Hepatocyte (in vitro differentiated cells): Measurements from ENCODE around the gene SCNN1B. TPM values are rescaled to one million over a fixed set of nuclear protein-coding genes. Genes with fewer than 3 reads are reported as not detected.

ENCODE experiments used
- DNase-seq: peaks from one replicate; pipeline ENCODE4 v3.0.0-alpha.2; 2016; ENCODE audit warnings: low spot score
- H2AFZ ChIP-seq: fragments of 200-600 bp; sonication (generic); 2 replicates; pipeline ENCODE4 v1.6.0; 2016; ENCODE audit warnings: antibody characterized with exemption, mild to moderate bottlenecking
- H3K27ac ChIP-seq: fragments of 200-600 bp; sonication (generic); 2 replicates; pipeline ENCODE4 v1.5.1; 2016; ENCODE audit warnings: mild to moderate bottlenecking
- H3K27me3 ChIP-seq: fragments of 200-600 bp; sonication (generic); 2 replicates; pipeline ENCODE4 v1.6.1; 2016
- H3K36me3 ChIP-seq: fragments of 200-600 bp; sonication (generic); replicated peaks from 2 replicates; pipeline ENCODE4 v1.5.1; 2016; ENCODE audit warnings: low read depth; ENCODE audit not compliant: insufficient read depth
- H3K4me1 ChIP-seq: fragments of 200-600 bp; sonication (generic); 2 replicates; pipeline ENCODE4 v1.5.1; 2016; ENCODE audit warnings: mild to moderate bottlenecking, moderate library complexity; ENCODE audit not compliant: insufficient read depth
- H3K4me2 ChIP-seq: fragments of 200-600 bp; sonication (generic); 2 replicates; pipeline ENCODE4 v1.6.0; 2016
- H3K4me3 ChIP-seq: fragments of 200-600 bp; sonication (generic); 2 replicates; pipeline ENCODE4 v1.5.1; 2016; ENCODE audit warnings: mild to moderate bottlenecking
- H3K79me2 ChIP-seq: fragments of 200-600 bp; sonication (generic); 2 replicates; pipeline ENCODE4 v1.6.0; 2017; ENCODE audit warnings: mild to moderate bottlenecking
- H3K9me2 ChIP-seq: fragments of 200-600 bp; sonication (generic); replicated peaks from 2 replicates; pipeline ENCODE4 v1.6.0; 2017; ENCODE audit warnings: mild to moderate bottlenecking; ENCODE audit not compliant: insufficient read depth
- H3K9me3 ChIP-seq: fragments of 200-600 bp; sonication (generic); 2 replicates; pipeline ENCODE4 v1.5.1; 2016; ENCODE audit warnings: low read depth, mild to moderate bottlenecking
- H4K20me1 ChIP-seq: fragments of 200-600 bp; sonication (generic); 2 replicates; pipeline ENCODE4 v1.6.0; 2016; ENCODE audit warnings: mild to moderate bottlenecking; ENCODE audit not compliant: insufficient read depth, poor library complexity, severe bottlenecking
- EZH2 ChIP-seq: fragments of 200-600 bp; sonication (generic); IDR thresholded peaks from 2 replicates; pipeline ENCODE4 v1.6.1; 2016; ENCODE audit warnings: antibody characterized with exemption, mild to moderate bottlenecking, borderline replicate concordance
- EZH2phosphoT487 ChIP-seq: fragments of 200-600 bp; sonication (generic); IDR thresholded peaks from one replicate; pipeline ENCODE4 v1.6.1; 2018; ENCODE audit warnings: antibody characterized with exemption, mild to moderate bottlenecking, low read depth, moderate library complexity; ENCODE audit not compliant: unreplicated experiment, severe bottlenecking
- WGBS: methylation state at CpG from one replicate; pipeline ENCODE4 v1.1.6; 2016; ENCODE audit warnings: low lambda C conversion rate; ENCODE audit errors: missing lambda C conversion rate; 5-methylcytosine and 5-hydroxymethylcytosine counted together
- polyA plus RNA-seq: library from polyadenylated mRNA; unstranded; fragments of >200 nt; fragmentation: Nextera tagmentation; extraction: Ambion mirVana; gene quantifications from 2 replicates; pipeline ENCODE4 v1.2.1, GENCODE V29; 2016
- total RNA-seq: library from RNA; depleted of rRNA; stranded (reverse); fragments of >200 nt; gene quantifications from 2 replicates; pipeline ENCODE4 v1.2.3, GENCODE V29; 2014
- TF ChIP-seq, protein P1 (sequence below): fragments of 200-600 bp; sonication (generic); IDR thresholded peaks from 2 replicates; pipeline ENCODE4 v1.5.1; 2016; ENCODE audit warnings: antibody characterized with exemption, mild to moderate bottlenecking; ENCODE audit not compliant: poor library complexity

Gene SCNN1B
- total and polyA plus RNA-seq, 2 experiments from 2014 or later, result 0.23 to 0.85 TPM

DNA sequence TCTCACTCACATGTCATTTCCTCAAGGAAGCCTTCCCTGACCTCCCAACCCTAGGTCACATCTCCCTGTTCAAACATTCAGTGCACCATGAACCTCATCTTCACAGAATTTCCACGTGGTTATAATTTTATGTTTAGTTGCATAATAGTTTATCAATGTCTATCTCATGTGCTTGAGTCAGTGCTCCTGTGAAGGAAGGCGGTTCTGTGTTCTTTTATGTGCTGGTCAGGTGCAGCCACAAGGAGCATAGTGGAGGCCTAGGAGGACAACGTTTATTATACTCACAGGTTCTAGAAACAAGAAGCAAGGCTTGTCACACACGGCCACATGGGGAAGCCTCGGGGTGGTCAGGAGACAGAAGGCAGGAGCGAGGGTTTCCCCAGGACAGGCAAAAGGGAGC lies 34.5 kb upstream of the SCNN1B start:
- H3K9me2 ChIP-seq, result no peaks in the 10 kb centered on the region
- DNase-seq, result no peak
- TF ChIP-seq, protein P1, sequence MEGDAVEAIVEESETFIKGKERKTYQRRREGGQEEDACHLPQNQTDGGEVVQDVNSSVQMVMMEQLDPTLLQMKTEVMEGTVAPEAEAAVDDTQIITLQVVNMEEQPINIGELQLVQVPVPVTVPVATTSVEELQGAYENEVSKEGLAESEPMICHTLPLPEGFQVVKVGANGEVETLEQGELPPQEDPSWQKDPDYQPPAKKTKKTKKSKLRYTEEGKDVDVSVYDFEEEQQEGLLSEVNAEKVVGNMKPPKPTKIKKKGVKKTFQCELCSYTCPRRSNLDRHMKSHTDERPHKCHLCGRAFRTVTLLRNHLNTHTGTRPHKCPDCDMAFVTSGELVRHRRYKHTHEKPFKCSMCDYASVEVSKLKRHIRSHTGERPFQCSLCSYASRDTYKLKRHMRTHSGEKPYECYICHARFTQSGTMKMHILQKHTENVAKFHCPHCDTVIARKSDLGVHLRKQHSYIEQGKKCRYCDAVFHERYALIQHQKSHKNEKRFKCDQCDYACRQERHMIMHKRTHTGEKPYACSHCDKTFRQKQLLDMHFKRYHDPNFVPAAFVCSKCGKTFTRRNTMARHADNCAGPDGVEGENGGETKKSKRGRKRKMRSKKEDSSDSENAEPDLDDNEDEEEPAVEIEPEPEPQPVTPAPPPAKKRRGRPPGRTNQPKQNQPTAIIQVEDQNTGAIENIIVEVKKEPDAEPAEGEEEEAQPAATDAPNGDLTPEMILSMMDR, result no peak
- TF ChIP-seq EZH2, result no peak
- TF ChIP-seq EZH2phosphoT487, result no peak
- no peaks in the 10 kb centered on the region for H4K20me1 ChIP-seq
- no peak overlapping the region for H3K4me2 ChIP-seq
- no peak overlapping the region for H3K27ac ChIP-seq
- H2AFZ ChIP-seq, result no peak overlapping the region
- no peaks in the 10 kb centered on the region for H3K36me3 ChIP-seq
- H3K4me1 ChIP-seq, result no peaks in the 10 kb centered on the region
- no peaks in the 10 kb centered on the region for H3K9me3 ChIP-seq
- no peaks in the 10 kb centered on the region for H3K79me2 ChIP-seq
- H3K27me3 ChIP-seq, result no peaks in the 10 kb centered on the region
- H3K4me3 ChIP-seq, result no peak overlapping the region
- 65% methylated on average over 6 of the region's 6 CpGs for WGBS

DNA sequence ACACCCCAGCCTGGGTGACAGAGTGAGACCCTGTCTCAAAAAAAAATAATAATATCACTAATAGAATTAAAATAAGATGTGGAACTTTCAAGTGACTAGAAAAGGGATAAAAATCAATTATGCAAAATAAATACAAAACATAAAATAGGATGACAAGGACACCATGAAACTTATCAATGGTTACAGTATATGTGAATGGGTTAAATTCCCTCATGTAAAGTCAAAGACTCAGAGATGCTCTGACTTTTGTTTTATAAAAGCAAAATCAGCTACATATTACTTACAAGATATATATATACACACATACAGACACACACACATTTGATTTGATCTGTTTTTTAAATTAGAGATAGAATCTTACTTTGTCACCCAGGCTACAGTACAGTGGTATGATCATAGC lies 33.5 kb upstream of the SCNN1B start:
- H3K36me3 ChIP-seq, result no peaks in the 10 kb centered on the region
- no peaks in the 10 kb centered on the region for H3K4me1 ChIP-seq
- no peak overlapping the region for H3K4me3 ChIP-seq
- no peaks in the 10 kb centered on the region for H3K9me2 ChIP-seq
- no peak overlapping the region for H3K27ac ChIP-seq
- no peaks in the 10 kb centered on the region for H4K20me1 ChIP-seq
- no peaks in the 10 kb centered on the region for H3K9me3 ChIP-seq
- no peaks in the 10 kb centered on the region for H3K27me3 ChIP-seq
- no peak overlapping the region for H2AFZ ChIP-seq
- no peak for DNase-seq
- no peak overlapping the region for H3K4me2 ChIP-seq
- TF ChIP-seq, protein P1, result no peak
- TF ChIP-seq EZH2phosphoT487 (no peak), EZH2 (no peak)
- no peaks in the 10 kb centered on the region for H3K79me2 ChIP-seq

DNA sequence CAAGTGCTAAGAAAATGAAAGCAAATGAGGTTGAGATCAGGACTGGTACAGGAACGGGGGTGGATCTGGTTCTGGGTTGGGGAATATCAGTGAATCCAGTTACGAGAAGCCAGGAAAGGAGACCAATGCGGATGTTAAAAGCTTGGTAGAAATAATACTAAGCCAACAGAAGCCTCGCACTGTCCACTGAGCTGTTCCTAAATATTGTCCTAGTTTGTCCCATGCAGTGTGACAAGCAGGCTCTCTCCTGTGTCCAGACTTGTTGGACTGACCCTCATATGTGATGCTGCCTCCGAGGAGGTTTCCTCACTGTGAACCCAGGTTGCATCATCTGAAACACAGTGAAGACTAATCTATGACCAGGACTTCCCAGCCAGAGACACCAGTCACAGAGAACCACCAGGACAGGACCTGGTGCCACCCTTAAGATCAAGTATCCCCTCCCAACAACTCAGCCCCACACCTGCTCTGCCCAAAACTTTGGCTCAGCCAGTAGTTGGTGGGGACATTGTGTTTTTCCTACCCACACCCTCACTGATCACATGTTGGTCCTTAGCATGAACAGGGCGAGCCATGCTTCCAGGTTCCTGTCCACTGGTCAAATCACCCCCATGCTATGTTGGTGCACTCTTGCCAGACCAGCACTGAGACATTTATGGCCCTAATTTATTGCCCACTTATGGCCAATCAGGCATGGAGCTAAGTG lies 32.7 kb upstream of the SCNN1B start:
- H3K27me3 ChIP-seq, result no peaks in the 10 kb centered on the region
- no peak for TF ChIP-seq EZH2phosphoT487
- TF ChIP-seq, protein P1, result no peak
- no peak for TF ChIP-seq EZH2
- H3K9me2 ChIP-seq, result no peaks in the 10 kb centered on the region
- H3K4me2 ChIP-seq, result no peak overlapping the region
- H2AFZ ChIP-seq, result no peak overlapping the region
- H3K27ac ChIP-seq, result no peak overlapping the region
- WGBS, result 90% methylated on average over 6 of the region's 6 CpGs
- DNase-seq, result no peak
- no peak overlapping the region for H3K4me3 ChIP-seq
- no peaks in the 10 kb centered on the region for H3K4me1 ChIP-seq
- no peaks in the 10 kb centered on the region for H3K79me2 ChIP-seq
- no peaks in the 10 kb centered on the region for H3K9me3 ChIP-seq
- H4K20me1 ChIP-seq, result no peaks in the 10 kb centered on the region
- no peaks in the 10 kb centered on the region for H3K36me3 ChIP-seq

DNA sequence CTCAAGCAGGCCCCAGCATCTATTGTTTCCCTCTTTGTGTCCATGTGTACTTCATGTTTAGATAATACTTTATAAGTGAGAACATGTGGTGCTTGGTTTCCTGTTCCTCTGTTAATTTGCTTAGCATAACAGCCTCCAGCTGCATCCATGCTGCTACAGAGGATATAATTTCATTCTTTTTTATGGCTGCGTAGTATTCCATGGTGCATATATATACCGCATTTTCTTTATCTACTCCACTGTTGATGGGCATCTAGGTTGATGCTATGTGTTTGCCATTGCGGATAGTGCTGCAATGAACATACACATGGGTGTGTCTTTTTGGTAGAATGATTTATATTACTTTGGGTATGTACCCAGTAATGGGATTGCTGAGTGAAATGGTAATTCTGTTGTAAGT lies 31.4 kb upstream of the SCNN1B start:
- no peak for DNase-seq
- Histone ChIP-seq H3K36me3 (no peaks in the 10 kb centered on the region), H4K20me1 (no peaks in the 10 kb centered on the region), H3K27ac (no peak overlapping the region), H2AFZ (no peak overlapping the region), H3K9me2 (no peaks in the 10 kb centered on the region), H3K4me1 (no peaks in the 10 kb centered on the region), H3K9me3 (no peaks in the 10 kb centered on the region), H3K27me3 (no peaks in the 10 kb centered on the region), H3K79me2 (no peaks in the 10 kb centered on the region), H3K4me3 (no peak overlapping the region), H3K4me2 (no peak overlapping the region)
- 100% methylated on average over 3 of the region's 3 CpGs for WGBS
- TF ChIP-seq, protein P1, result no peak
- TF ChIP-seq EZH2, result no peak
- no peak for TF ChIP-seq EZH2phosphoT487
